ENCODE data around the gene CAP2.

The CAP2 gene, protein sequence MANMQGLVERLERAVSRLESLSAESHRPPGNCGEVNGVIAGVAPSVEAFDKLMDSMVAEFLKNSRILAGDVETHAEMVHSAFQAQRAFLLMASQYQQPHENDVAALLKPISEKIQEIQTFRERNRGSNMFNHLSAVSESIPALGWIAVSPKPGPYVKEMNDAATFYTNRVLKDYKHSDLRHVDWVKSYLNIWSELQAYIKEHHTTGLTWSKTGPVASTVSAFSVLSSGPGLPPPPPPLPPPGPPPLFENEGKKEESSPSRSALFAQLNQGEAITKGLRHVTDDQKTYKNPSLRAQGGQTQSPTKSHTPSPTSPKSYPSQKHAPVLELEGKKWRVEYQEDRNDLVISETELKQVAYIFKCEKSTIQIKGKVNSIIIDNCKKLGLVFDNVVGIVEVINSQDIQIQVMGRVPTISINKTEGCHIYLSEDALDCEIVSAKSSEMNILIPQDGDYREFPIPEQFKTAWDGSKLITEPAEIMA

DNA sequence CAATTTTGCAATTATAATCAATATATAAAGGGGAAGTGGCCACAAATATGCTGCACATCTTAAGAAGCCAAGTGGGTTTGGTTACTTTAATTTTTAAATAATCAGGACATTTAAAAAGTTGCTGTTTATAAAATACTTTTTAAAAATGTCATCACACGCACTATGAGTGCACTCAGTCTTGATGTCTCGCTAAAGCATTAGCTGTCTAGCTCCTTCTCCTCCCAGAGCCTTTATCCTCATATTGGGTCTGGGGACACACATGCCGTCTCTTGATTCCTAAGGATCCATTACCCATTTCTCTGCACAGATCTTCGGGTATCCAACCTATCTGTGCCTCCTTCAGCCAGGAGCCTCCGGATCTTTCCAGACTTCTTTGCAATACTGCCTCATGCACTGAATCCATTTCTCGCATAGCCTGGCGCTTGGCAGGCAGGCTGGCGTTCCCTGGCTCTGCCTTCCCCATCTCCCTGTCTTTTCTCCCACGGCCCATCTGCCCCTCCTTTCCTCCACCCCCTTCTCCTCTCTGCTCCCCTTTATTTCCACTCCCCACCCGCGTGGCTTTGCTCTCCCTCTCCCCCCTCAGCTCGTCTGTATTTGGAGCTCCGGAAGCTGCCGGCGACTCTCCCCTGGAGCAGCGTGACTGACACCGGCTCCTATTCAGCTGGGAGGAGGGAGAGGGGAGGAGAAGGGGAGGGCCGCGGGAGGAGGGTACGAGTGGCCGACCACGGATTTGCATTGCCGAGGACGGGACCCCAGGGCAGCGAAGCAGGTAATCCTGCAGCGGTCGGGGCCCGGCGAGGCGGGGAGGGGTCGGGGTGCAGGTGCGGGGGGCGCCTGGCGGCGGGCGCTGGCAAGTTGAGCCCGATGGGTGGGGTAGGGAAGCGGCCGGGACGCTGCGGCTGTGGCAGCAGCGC, at the start of gene CAP2:
Gene CAP2 (plus strand): TSS at position 618 of the 914 bp plus-strand sequence. CDS start 27,961 bp downstream, outside the sequence.
- DNase-seq = no peak

DNA sequence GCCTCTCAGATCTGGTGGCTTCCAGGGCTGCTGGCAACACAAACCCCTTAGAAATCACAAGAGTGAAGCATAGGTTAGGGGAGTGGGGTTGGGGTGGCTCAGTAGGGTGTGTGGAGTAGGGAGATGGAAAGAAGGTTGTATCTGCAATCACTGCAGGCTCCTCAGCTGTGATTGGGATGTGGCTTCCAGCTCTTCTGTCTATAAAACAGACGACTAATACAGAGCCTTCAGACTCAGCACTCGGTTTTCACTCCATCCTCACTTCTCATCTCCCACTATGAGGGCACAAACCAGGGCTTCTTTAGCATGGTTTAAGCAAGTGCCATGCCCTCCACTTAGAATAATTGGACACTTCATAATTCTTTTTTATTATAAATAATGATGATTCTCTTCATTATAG, 46.4 kb upstream of the CAP2 start:
- no peak for DNase-seq

DNA sequence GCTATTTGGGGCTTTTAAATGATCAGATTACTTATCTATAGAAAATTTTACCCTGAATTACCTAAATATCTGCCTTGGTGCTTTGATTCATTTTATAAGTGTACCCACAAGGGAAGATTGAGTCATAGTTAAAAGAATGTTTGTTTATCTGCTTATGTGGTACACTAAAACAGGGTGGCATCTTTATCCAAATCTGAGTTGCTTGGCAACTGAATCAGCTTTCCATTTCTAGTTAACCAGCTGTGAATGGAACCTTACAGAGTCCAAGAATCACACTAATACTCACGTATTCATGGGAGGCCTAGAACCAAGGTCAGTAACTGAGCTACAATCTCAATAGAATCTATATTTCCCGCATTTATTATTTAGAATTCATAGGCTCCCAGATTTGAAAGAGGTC, 44.0 kb upstream of the CAP2 start:
- no peak for DNase-seq

DNA sequence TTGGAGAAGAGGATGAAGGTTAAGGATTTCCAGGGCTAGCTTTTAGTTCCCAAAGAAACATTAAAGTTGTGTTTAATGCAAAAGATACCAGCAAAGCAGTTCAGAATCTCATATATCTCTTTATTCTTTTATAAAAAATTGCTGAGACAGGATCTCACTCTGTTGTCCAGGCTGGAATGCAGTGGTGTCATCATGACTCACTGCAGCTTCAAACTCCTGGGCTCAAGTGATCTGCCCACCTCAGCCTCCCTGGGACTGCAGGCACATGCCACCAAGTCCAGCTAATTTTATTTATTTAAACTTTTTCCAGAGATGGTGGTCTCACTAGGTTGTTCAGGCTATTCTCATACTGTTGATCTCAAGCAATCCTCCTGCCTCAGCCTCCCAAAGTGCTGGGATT, 41.1 kb upstream of the CAP2 start:
- no peak for DNase-seq

DNA sequence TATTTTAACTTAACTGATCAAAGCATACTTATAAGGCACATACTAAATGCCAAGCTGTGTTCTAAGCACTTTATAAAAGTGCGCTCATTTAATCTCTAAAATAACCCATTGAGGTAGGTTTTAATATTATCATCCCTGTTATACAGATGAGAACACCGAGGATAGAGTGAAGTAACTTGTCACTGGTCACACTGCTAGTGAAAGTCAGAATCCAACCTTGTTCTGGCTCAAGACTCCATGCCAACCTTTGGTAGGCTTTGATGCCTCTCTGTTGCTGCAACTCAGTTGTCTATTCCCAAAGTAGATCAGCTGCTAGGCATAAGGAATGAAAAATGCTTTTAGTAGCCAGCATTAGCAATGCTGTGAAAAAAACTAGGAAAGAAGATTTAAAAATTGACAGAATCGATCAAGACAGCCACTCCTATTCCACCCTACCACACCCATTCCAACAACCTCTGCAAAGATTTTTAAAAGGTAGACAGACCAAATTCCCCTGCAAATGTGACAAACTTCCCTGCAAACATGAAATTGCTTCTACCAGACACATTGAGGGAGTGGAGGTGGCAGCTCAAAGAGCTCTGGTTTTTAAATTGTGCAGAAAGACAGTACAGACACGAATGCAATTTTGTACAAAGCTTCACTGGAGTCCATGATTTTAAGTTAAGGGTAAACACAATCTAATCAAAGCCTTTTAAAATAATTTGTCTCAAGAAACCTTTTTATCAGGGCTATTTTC, 39.8 kb upstream of the CAP2 start:
- no peak for DNase-seq

DNA sequence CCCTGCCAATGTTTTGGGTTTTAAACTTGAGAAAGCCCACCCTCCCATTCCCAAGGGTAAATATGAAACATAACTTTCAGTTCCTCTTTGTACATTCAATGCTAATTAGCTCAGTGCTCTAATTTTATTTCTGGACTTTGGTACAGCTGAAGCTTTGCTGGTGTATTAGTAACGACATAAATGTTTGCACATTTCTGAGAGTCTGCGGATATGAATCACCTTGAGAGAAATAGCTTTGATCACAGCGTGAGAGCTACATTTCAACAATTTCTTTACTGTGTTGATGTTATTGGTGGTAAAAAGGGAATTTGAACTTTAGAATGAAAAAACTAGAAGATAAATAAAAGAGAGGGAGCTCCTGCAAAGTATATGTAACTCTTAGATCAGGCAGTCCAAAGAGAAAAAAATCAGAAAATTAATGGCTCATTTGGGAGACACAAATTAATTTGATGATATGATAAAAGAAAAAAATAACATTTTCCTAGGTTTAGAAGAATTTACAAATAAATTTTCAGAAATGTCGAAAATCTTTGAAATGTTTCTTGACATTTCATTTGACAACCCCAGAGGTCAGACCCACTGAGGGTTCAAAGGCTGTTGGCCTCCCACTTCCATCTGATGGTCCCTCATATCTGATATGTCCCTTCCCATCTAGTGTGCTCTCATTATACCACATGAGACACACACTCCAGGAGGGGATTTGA, 38.5 kb upstream of the CAP2 start:
- no peak for DNase-seq

DNA sequence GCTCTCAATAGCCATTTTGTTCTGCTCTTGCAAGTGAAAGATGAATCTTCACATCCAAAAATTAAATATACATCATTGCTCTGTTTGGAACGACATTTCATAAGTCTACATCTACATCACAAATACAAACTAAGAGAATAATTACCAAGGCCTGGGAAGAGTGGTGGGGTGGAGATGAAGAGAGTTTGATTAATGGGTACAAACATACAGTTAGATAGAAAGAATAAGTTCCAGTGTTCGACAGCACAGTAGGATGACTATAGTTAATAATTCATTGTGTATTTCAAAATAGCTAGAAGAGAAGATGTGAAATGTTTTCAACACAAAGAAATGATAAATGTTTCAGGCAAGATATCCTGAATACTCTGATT, 38.0 kb upstream of the CAP2 start:
- no peak for DNase-seq

DNA sequence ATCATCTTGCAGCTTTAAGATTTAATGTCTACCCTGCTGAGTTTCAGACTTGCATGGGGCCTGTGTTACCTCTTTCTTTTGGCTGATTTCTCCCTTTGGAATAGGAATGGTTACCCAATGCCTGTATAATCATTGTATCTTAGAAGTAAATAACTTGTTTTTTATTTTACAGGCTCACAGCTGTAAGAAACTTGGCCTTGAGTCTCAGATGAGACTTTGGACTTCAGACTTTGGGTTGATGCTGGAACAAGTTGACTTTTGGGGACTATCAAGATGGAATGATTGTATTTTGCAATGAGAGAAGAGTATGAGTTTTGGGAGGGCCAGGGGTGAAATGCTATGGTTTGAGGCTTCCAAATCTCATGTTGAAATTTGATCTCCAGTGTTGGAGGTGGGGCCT, 34.9 kb upstream of the CAP2 start:
- DNase-seq = no peak

DNA sequence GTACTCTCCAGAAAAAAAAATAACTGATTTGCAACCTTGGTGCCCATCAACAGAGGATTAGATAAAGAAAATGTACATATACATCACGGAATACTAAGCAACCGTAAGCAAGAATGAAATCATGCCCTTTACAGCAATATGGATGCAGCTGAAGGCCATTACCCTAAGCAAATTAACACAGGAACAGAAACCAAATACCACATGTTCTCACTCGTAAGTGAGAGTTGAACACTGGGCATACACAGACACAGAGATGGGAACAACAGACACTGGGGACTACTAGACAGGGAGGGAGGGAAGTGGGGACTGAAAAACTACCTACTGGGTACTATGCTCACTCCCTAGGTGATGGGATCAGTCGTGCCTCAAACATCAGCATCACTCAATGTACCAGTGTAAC, 32.8 kb upstream of the CAP2 start:
- DNase-seq = no peak

DNA sequence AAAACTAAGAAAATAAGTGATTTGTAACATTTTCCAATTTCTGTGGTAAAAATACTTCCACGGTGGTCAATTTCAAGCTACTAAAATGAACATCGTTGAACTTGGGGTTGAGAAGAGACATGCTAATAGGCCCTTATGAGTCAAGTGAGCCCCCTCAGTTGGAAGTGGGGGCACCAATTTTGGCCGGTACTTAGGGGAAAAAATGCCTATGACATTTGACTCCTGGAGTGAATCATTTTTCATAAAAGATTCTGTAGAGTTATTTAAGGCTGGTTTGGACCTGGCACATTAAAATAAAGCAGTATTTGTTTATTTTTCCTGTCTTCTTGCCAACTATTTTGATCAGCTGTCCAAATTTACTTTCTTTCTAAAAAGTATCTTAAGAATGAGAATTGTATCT, 32.4 kb upstream of the CAP2 start:
- no peak for DNase-seq

DNA sequence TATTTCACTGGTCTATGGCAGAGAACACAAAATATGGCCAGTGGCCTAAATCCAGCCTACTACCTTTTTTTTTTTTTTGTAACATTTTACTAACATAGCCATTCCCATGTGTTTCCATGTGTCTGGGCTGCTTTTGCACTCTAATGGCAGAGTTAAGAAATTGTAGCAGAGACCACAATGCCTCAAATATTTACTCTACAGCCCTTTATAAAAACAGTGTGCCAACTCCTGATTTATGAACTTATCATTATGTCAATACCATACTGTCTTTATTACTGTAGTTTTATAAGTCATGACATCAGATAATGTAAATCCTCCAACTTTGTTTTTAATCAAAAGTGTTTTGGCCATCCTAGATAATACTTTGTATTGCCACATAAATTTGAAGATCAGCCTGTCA, 27.4 kb upstream of the CAP2 start:
- DNase-seq = no peak

DNA sequence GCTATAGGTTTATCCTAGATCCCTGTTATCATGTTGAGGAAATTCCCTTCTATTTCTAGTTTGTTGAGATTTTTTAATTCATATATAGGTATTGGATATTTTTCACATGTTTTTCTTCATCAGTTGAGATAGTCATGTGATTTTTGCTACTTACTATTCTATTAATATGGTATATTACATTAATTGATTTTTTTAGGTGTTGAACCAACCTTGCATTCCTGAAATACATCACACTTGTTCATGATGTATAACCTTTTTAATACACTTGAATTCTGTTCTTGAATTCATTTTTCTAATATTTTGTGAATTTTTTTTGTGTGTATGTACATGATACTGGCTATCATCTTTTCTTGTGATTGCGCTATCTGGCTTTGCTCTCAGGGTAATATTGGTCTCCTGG, 25.5 kb upstream of the CAP2 start:
- DNase-seq = no peak

DNA sequence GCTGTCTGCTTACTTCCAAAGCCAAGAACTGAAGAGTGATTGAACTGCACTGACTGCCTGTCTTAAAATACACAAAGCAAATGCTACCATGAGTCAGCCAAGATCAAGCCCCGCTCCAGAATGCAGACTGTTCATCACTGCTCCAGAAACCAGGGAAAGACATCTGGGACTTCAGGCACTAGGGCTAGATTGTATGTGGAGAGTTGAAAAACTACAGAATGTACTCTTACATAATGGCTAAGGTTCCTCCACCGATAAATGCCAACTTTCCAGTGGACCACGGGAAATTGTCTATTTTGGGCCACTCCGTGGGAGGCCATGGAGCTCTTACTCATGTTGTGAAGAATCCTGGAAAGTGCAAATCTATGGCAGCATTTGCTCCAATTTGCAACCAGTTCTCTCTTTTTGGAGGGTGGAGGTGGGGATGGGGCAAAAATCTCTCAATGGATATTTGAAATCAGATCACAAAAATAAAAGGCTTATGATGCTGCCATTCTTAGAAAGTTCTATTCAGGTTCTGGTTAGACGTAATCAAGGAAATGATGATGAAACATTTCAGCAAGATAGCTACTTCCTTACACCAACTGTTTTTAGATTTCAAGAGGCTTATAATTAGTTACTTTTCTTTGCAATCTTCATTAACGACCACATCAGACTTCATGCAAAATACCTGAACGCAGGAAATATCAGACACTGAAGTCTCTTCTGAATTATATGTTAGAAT, 11.8 kb upstream of the CAP2 start:
- no peak for DNase-seq

DNA sequence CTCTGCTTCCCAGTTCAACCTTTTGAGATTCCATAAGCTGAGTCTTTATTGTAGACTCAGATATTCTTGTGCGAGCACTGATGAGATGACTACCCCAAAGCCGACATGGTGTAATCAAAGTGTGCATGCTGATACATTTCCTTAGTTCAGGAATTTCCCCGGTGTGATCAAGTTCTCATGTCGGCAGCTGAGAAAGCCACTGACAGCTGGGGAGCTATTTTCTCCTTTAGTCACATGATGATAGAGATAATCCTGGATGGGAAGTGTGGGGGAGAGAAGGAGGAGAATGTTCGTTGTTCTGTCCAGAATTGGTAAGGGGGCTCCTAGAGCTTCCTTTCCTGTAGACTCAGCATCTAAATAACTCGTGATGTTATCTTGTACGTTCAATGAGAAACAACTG, 7.7 kb upstream of the CAP2 start:
- no peak for DNase-seq

DNA sequence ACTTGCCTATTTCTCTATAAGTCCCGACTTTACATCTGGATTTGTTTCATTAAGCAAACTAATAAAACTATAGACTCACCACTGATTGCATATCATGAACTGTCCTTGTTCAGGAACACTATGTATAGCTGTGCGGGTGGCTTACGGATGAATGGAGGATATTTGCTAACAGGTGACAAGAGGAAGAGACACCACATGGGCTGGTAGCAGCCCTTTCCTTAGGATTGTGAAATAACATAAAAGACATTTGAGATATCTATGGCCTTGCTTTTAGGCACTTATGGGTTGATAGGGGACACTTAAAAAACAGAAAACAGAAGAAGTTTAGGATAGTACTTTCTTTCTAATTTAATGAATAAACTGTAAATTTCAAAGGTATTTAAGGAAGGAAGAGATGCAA, 5.0 kb upstream of the CAP2 start:
- DNase-seq = no peak

DNA sequence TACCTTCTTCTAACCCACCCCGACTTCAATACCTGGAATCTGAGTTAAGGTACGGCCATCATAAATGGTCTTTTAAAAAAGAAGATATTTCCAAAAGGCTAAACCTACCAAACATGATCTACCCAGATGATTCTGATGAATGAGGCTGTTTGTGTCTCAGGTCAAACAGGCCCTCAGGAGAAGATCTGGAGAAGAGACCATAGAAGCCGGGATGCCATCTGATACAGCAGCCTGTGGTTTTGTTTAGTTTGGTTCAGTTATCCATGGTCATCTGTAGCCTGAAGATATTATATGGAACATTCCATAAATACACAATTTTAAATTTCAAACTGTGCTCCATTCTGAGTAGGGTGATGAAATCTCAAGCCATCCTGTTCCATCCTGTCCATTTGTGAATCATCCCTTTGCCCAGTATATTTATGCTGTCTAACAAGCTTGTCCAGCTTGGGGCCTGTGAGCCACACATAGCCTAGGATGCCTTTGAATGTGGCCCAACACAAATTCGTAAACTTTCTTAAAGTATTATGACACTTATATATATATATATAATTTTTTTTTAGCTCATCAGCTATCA, 4.0 kb upstream of the CAP2 start:
- no peak for DNase-seq

DNA sequence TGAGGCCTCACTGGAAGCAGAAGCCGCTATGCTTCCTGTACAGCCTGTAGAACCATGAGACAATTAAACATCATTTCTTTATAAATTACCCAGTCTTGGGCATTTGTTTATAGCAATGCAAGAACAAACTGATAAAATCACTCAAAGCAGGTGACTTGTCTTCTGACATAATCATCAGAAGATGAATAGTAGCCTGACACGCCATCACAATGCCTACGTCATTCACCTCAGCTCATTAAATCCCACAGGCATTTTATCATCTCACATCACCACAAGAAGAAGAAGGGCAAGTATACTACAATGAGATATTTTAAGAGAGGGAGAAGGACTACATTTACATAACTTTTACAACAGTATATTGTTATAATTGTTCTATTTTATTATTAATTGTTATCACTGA, 3.1 kb upstream of the CAP2 start:
- no peak for DNase-seq

DNA sequence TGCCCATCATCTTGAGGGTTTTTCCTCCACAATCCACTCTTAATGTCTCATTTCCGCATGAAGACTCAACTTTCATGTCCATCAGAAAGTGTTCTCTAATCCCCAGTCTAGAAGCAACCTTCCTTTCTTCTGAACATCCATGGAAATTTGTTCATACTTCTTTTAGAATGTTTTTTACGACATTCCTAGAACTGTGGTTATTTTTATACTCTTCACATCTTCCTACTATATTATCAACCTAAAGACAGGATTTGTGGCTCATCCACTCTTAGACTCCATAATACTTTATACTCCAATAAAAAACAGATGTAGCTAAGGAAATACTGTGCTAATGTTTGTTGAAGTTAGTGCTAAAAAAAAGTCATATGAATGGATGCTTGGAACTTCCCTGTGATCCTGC, 1.4 kb upstream of the CAP2 start:
- DNase-seq = no peak

DNA sequence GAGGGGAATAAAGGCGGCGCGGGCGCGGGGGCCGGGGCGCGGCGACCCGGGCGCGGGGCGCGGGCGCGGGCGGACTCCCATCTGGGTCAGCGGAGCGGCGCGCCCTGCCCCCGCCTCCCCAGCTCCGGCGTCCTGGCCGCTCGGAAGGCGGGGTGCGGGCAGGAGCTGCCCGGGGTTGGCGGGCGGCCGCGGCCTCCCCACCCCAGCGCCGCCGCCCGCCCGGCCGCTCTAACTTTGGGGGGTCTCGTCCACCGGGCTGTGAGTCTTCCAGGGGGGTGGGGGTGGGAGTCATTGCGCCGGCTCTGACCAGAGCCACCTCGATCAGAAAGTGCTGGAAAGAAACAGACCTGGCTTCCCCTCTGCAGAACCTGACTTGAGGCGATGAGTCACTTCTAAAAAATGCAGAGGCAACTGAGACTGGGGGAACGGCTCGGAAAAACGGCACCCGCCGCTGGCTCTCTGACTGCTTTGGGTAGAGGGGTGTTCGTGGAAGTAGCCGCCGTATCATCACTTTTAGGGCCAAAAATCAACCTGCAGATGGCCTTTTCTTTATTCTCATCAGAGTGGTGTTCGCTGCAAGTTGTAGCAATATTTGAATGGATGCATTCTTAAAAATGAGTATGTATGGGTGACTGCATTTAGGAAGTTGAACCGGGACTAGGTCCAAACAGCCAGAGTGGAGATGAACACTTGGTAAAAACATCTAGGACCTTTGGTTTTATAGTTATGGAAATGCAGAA, 667 bp downstream of the CAP2 start:
- DNase-seq = peak; percentile 17 to 23

DNA sequence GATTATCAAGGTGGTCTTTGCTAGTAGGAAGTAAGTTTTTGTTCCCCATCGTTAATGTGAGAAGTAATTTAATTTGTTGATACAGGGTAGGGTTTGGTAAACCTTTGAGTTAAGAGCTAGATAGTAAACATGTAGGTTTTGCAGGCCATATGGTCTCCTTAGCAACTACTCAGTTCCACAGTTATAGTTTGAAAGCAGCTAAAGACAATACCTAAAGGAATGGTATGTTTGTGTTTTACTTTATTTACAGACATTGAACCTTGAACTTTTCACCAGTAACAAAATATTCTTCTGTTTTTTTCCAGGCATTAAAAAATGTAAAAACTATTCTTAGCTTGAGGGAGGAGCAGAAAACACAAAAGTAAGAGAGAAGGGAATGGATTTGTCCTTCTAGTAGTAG, 1.7 kb downstream of the CAP2 start:
- DNase-seq = no peak

DNA sequence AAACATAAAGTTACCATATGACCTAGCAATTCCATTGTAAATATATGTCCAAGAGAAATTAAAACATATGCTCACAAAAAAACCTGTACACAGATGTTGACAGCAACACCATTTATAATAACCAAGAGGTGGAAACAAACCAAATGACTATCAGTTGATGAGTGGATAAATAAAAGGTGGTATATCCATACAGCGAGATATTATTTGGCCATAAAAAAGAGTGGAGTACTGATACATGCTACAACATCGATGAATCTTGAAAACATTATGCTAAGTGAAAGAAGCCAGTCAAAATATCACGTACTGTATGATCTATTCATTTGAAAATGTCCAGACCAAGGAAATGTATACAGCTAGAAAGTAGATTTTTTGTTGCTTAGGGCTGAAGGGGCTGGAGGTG, 2.9 kb downstream of the CAP2 start:
- no peak for DNase-seq

All from activated T-cell treated with anti-CD3 and anti-CD28 coated beads, Interleukin-2, amount 50 U/mL, for 48 hours (primary cell).